ENCODE results near the gene STX18.
"Not testable (repeated sequence)": the region's sequence is repeated elsewhere in the genome, so short reads cannot be mapped to it uniquely, and the experiment has no call there.

The STX18 gene

GRCh38 chr4:4541661-4542570 is at the start of gene STX18:
STX18 (minus strand) TSS chr4:4542048; CDS start chr4:4541964, 84 bp downstream.
- peak; percentile 88 for DNase-seq

- no peak for DNase-seq
These were observed 49.2 kb upstream of the STX18 start for GRCh38 chr4:4591071-4591470.

- DNase-seq = no peak
These were observed 48.7 kb upstream of the STX18 start for GRCh38 chr4:4590546-4590945.

- no peak for DNase-seq
These were observed 43.3 kb upstream of the STX18 start for GRCh38 chr4:4585012-4585670.

- no peak for DNase-seq
These were observed 41.8 kb upstream of the STX18 start for GRCh38 chr4:4583606-4584005.

DNA sequence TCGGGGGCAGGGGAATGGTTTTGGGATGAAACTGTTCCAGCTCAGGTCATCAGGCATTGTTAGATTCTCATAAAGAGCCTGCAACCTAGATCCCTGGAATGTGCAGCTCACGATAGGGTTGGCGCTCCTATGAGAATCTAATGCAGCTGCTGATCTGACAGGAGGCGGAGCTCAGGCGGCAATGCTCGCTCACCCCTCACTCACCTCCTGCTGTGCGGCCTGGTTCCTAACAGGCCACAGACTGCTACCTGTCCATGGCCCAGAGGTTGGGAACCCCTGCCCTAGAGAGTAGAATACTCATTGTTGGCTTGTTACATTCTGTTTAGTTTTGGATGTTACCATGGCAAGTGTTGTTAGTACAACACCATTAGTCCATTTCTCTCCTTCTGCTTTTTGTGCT is 40.8 kb upstream of the STX18 start:
- no peak for DNase-seq

DNA sequence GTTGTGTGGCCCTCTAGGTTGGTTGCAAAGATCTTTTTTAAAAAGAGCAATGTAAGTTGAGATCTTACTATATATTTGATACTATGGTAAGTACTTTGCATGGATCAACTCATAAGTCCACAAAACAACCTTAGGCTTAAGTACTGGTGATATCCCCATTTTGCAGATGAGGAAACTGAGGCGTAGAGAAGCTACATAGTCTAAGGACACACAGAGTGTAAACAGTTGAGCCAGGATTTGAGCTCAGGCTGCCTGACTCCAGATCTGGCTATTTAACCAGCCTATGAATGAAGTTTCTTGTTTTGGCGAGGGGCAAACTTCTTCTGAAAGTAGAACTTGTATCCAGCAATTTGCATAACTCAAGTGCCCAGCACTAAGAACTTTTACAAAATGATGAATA is 38.6 kb upstream of the STX18 start:
- no peak for DNase-seq

GRCh38 chr4:4578981-4579380 is 37.1 kb upstream of the STX18 start:
- no peak for DNase-seq

DNA sequence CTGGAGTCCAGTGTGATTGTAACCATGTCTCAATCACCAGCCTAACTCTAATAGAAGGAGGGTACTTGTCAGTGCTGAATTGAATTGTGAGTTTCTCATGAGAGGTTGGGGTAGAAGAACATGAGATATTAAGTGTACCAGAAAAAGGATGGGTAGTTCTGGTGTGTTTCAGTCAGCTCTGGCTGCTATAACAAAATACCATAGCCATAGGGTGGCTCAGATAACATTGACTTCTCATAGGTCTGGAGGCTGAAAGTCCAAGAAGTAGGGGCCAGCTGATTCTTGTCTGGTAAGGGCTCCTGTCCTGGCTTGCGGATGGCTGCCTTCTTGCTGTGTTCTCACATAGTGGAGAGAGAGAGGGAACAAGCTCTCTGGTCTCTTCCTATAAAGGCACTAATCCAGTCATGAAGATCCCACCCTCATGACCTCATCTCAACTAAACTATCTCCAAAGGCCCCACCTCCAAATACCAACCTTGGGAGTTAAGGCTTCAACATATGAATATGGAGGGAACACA is 35.6 kb upstream of the STX18 start:
- DNase-seq = no peak

- peak; percentile 72 for DNase-seq
These were observed 33.7 kb upstream of the STX18 start for GRCh38 chr4:4575284-4576211.

- peak; percentile 23 for DNase-seq
These were observed 32.9 kb upstream of the STX18 start for GRCh38 chr4:4574792-4575191.

DNA sequence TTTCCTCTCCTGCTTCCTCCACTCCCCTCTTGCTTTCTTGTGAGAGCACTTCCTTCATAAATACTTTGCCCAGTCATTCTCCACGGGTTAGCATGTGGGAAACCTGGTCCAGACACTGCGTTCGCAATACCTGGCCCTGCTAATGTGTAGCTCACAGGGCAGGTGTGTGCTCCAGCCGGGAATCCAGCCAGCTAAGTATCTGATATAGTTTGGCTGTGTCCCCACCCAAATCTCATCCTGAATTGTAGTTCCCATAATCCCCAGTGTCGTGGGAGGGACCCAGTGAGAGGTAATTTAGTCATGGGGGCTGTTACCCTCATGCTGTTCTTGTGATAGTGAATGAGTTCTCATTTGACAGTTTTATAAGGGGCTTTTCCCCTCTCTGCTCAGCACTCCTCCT is 32.2 kb upstream of the STX18 start:
- DNase-seq = no peak

GRCh38 chr4:4572821-4573220 is 31.0 kb upstream of the STX18 start:
- DNase-seq = no peak

DNA sequence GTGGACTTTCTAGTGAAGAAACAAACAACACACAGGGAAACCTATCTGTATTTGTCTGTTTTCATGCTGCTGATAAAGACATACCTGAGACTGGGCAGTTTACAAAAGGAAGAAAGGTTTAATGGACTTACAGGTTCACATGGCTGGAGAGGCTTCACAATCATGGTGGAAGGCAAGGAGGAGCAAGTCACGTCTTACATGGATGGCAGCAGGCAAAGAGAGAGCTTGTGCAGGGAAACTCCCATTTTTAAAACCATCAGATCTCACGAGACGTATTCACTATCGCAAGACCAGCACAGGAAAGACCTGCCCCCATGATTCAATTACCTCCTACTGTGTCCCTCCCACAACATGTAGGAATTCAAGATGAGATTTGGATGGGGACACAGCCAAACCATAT is 28.0 kb upstream of the STX18 start:
- not testable (repeated sequence) for DNase-seq

DNA sequence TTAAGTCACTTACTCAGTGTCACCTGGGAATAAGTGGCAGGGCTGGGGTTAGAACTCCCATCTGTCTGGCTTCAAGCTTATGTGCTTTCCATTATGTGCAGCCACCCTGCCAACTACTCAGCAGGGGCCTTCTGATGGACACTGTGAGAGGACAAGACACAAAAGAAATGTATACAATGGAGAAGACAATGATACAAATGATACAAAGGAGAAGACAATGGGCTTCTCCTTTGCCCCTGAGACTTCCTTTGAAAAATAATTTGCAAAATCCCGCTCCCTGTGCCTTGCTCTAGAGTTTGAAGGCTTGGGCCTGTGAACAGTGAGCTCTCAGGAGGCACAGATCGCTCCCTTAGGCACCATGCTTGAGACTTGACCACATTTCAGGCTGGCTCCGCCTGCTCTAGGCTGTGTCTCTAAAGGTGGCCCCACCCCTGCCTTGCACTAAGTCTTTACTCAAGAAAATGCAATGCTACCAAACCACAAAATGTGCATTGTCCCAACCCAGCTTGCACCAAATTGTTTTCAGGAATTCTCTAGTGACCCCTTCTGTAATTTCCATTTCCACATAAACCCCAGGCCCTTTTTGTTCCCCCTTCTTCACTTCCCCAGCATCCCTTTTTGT is 27.1 kb upstream of the STX18 start:
- no peak for DNase-seq

DNA sequence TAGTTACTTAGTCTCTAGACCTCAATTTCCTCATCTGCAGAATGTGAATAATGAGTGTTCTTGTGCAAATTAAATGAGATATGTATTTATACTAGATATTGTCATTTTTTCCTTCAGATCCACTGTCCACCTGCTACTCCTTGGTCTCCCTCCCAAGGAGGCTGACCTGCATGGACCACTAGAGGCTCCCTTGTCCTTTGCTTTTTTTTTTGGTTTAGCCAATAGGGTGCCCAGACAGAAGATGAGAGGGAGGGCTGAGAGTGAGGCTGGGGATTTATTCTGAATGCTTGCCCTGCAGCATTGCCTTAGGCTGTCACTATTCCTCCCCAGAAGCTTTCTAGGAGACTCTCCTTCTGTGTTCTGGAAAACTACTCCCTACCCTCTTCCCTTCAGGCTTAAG is 24.5 kb upstream of the STX18 start:
- not testable (repeated sequence) for DNase-seq

GRCh38 chr4:4564522-4564921 is 22.7 kb upstream of the STX18 start:
- DNase-seq = no peak

DNA sequence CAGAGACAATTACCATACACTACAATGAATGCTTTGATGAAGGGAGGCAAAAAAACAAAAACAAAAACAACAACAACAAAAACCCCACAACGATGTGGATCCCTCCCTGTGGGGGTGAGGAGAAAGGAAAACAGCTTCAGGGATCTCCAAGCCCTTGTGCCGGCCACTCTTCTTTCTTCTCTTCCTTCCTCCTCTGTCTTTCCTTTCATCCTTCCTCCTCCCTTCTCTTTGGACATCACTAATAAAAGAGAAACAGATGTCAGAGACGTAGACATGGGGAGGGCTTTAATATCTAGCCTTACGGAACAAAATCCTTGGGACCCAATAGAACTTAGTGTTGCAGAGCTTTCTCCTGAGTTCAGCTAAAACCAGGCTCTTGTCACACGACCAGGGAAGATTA is 18.8 kb upstream of the STX18 start:
- DNase-seq = no peak

DNA sequence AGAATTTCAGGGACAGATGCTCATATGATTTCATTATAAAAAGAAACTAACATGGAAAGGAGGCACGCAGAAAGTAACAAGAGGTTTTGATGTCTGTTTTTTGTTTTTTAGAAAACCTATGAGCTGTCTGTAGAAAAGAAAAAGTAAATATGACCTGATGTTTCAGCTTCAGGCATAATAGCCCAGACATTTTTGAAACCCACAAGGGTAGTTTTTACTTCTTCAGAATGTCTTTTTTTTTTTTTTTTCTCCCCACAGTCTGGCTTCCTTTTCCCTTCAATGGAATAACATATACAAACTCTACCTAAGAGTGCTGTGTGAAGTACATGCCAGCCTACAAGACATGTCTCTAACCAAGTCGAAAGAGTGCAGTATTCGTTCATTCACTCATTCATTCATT is 18.3 kb upstream of the STX18 start:
- no peak for DNase-seq

DNA sequence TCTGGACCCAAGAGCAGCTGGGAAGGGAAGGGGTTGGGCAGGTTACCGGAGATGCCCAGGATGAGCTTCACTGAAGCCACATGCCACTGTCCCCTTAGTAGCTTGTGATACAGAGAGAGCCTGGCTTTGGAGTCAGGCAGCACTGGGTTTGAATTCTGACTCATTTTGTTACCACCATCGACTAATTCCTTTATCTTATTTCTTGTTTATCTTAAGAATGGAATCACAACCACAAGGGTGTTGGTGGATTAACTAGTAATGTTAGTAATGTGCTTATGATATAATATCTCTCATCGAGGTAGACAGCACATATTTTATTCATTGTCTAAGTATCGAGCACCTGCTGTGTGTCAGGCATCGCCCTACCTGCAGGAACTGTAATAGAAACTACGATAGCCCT is 17.7 kb upstream of the STX18 start:
- no peak for DNase-seq

GRCh38 chr4:4558881-4559280 is 17.0 kb upstream of the STX18 start:
- DNase-seq = no peak

GRCh38 chr4:4555916-4556315 is 14.1 kb upstream of the STX18 start:
- no peak for DNase-seq

- no peak for DNase-seq
These were observed 12.4 kb upstream of the STX18 start for GRCh38 chr4:4554234-4554633.

All from activated CD8-positive, alpha-beta memory T cell treated with anti-CD3 and anti-CD28 coated beads, Interleukin-2, amount 50 U/mL, for 4 hours (primary cell).